Kidney (tissue), 14 donors: ENCODE data around the gene CFAP251. TPM values are rescaled to one million over a fixed set of nuclear protein-coding genes. Genes with fewer than 3 reads are reported as not detected.
"Not testable (repeated sequence)": the region's sequence is repeated elsewhere in the genome, so short reads cannot be mapped to it uniquely, and the experiment has no call there.

Experiments
- DNase-seq, 5 donors: peaks; one replicate each; pipeline ENCODE4 v3.0.0-alpha.2; 2013 to 2020
- FAIRE-seq: peaks from 2 replicates; lab custom pipeline; 2012; peaks lifted over from hg19 to GRCh38; lab: Jason Lieb, UNC
- H3K27ac ChIP-seq, 2 donors: one replicate each; pipeline ENCODE4 v1.7.0; 2013; ENCODE audit warnings: low read depth in 2 of 2, low read length in 2 of 2, inconsistent platforms in 1 of 2
- H3K27me3 ChIP-seq: one replicate; pipeline ENCODE4 v1.7.1; 2013; ENCODE audit warnings: low read length, inconsistent platforms; ENCODE audit not compliant: control insufficient read depth, insufficient read depth
- H3K36me3 ChIP-seq, 3 donors: one replicate each; pipeline versions ENCODE4 v1.7.0 to v1.7.1; 2013; ENCODE audit warnings: low read length in 3 of 3, control low read depth in 1 of 3, inconsistent platforms in 1 of 3; ENCODE audit not compliant: insufficient read depth in 3 of 3, control insufficient read depth in 2 of 3
- H3K4me1 ChIP-seq, 3 donors: one replicate each; pipeline versions ENCODE4 v1.7.0 to v1.7.1; 2013; ENCODE audit warnings: low read length in 3 of 3, inconsistent platforms in 1 of 3, low read depth in 1 of 3; ENCODE audit not compliant: control insufficient read depth in 2 of 3, insufficient read depth in 2 of 3
- H3K4me3 ChIP-seq, 3 donors: one replicate each; pipeline versions ENCODE4 v1.7.0 to v1.8.1; 2013; ENCODE audit warnings: low read length in 3 of 3, control low read depth in 1 of 3, inconsistent platforms in 1 of 3
- H3K9ac ChIP-seq, 3 donors: one replicate each; pipeline versions ENCODE4 v1.7.0 to v1.7.1; 2013; ENCODE audit warnings: low read length in 3 of 3, control low read depth in 1 of 3, inconsistent platforms in 1 of 3
- H3K9me3 ChIP-seq, 3 donors: one replicate each; pipeline versions ENCODE4 v1.7.0 to v1.7.1; 2013; ENCODE audit warnings: low read length in 3 of 3, control low read depth in 1 of 3, inconsistent platforms in 1 of 3; ENCODE audit not compliant: control insufficient read depth in 2 of 3, insufficient read depth in 1 of 3
- CTCF ChIP-seq: IDR thresholded peaks from 3 replicates; pipeline ENCODE4 v1.5.1; 2012; ENCODE audit warnings: mild to moderate bottlenecking, moderate library complexity, borderline replicate concordance; ENCODE audit not compliant: insufficient read depth; ENCODE audit errors: extremely low read depth
- intact Hi-C: fragments of 100-400 bp; cut with DNase I; formaldehyde crosslinking; loops from one replicate; pipeline ENCODE4 v1.11.1; 2022
- polyA plus RNA-seq: library from polyadenylated mRNA; stranded (reverse); fragments of 350-450 nt; fragmentation: Illumina TruSeq; extraction: RNeasy Lipid Tissue Mini Kit (QIAGEN cat#74804); gene quantifications from one replicate; pipeline ENCODE4 v1.2.3, GENCODE V29; 2014; ENCODE audit warnings: low read depth, low replicate concordance; ENCODE audit not compliant: insufficient read depth
- total RNA-seq: library from RNA; stranded (reverse); fragmentation: NEBNext Ultra II Directional; extraction: Animal tissue kit (Norgen Biotek cat#: 25700); gene quantifications from one replicate; pipeline ENCODE4 v1.2.1, GENCODE V29; 2021
- donor health status: control.
- donor health status: control.
- donor health status: control.
- donor health status: control.
- donor health status: control.
- donor health status: DM: yes; HTN: yes; CAD: no.
- donor health status: Normal renal cell carcinoma (clear cell type).

The CFAP251 gene
- total and polyA plus RNA-seq, 2 donors from 2014 or later: 2.9 to 10.8 TPM

GRCh38 chr12:121925358-121925695 is 6.9 kb downstream of the CFAP251 start:
- peak overlapping the region; percentile 63 to 79 for H3K27ac ChIP-seq
- no peaks in the 10 kb centered on the region for H3K27me3 ChIP-seq
- H3K36me3 ChIP-seq: no peaks in the 10 kb centered on the region
- peaks cover 0 to 2% (median 0%) of the 10 kb centered on the region in 3 donors for H3K4me1 ChIP-seq
- FAIRE-seq (no peak), DNase-seq (peak in 4 of 5 donors; percentile 51 to 82 (median 65))
- intact Hi-C loops: no loop called here
- H3K4me3 ChIP-seq: peak overlapping the region in 1 of 3 donors; percentile 34
- H3K9ac ChIP-seq: peak overlapping the region in 1 of 3 donors; percentile 16
- no peaks in the 10 kb centered on the region for H3K9me3 ChIP-seq
- no peak for TF ChIP-seq CTCF

- no peak for FAIRE-seq
- TF ChIP-seq CTCF: no peak
- Histone ChIP-seq H3K36me3 (peaks cover 0 to 2% (median 0%) of the 10 kb centered on the region in 3 donors), H3K4me1 (peaks cover 0 to 4% (median 0%) of the 10 kb centered on the region in 3 donors), H3K9ac (no peak overlapping the region), H3K27ac (no peak overlapping the region), H3K27me3 (no peaks in the 10 kb centered on the region), H3K4me3 (no peak overlapping the region), H3K9me3 (no peaks in the 10 kb centered on the region)
- intact Hi-C loops: no loop called here
- no peak for DNase-seq
These were observed 8.7 kb downstream of the CFAP251 start for GRCh38 chr12:121926874-121927706.

GRCh38 chr12:121927813-121928212 is 9.4 kb downstream of the CFAP251 start:
- Histone ChIP-seq H3K4me3 (no peak overlapping the region), H3K27ac (no peak overlapping the region), H3K9me3 (no peaks in the 10 kb centered on the region), H3K9ac (no peak overlapping the region), H3K4me1 (peaks cover 0 to 4% (median 0%) of the 10 kb centered on the region in 3 donors), H3K27me3 (no peaks in the 10 kb centered on the region), H3K36me3 (peaks cover 0 to 2% (median 0%) of the 10 kb centered on the region in 3 donors)
- DNase-seq: no peak
- no peak for FAIRE-seq
- intact Hi-C loops: no loop called here
- TF ChIP-seq CTCF: no peak

- FAIRE-seq, intact Hi-C loops, H3K9ac ChIP-seq, H3K27me3 ChIP-seq, H3K4me3 ChIP-seq, H3K4me1 ChIP-seq, H3K9me3 ChIP-seq, H3K27ac ChIP-seq, DNase-seq, H3K36me3 ChIP-seq: not testable (repeated sequence)
These were observed 11.2 kb downstream of the CFAP251 start for GRCh38 chr12:121929545-121929944.
